Ishikawa (cell line): Measurements from ENCODE around the gene DPP4.

ENCODE experiments used
- CEBPB ChIP-seq: IDR thresholded peaks from 2 replicates; pipeline ENCODE4 v1.6.1; 2012
- CREB1 ChIP-seq: IDR thresholded peaks from 2 replicates; pipeline ENCODE4 v1.6.1; 2012; ENCODE audit warnings: low read depth
- EGR1 ChIP-seq: IDR thresholded peaks from 2 replicates; pipeline ENCODE4 v1.6.1; 2012
- FOXM1 ChIP-seq: IDR thresholded peaks from 2 replicates; pipeline ENCODE4 v1.6.1; 2012; ENCODE audit warnings: low read depth, borderline replicate concordance
- MAX ChIP-seq: IDR thresholded peaks from 2 replicates; pipeline ENCODE4 v1.6.1; 2012
- NFIC ChIP-seq: IDR thresholded peaks from 2 replicates; pipeline ENCODE4 v1.6.1; 2012
- RAD21 ChIP-seq: IDR thresholded peaks from 2 replicates; pipeline ENCODE4 v1.6.1; 2012; ENCODE audit warnings: low read depth
- TAF1 ChIP-seq: IDR thresholded peaks from 2 replicates; pipeline ENCODE4 v1.6.1; 2012; ENCODE audit warnings: low read depth, mild to moderate bottlenecking
- TCF12 ChIP-seq: IDR thresholded peaks from 2 replicates; pipeline ENCODE4 v1.6.1; 2012; ENCODE audit warnings: low read depth
- TEAD4 ChIP-seq: IDR thresholded peaks from 2 replicates; pipeline ENCODE4 v1.6.1; 2012
- YY1 ChIP-seq: IDR thresholded peaks from 2 replicates; pipeline ENCODE4 v1.6.1; 2012; ENCODE audit warnings: low read depth
- TF ChIP-seq, protein P1 (sequence below): IDR thresholded peaks from 2 replicates; pipeline ENCODE4 v1.6.1; 2012
- TF ChIP-seq, protein P2 (sequence below): IDR thresholded peaks from 2 replicates; pipeline ENCODE4 v1.6.1; 2012; ENCODE audit warnings: low read depth, mild to moderate bottlenecking

Gene DPP4

GRCh38 chr2:161947406-161947805 lies 126.6 kb downstream of the DPP4 start:
- TF ChIP-seq YY1 (no peak), NFIC (no peak), RAD21 (no peak), CREB1 (no peak), CEBPB (no peak), EGR1 (no peak), TEAD4 (no peak)
- TF ChIP-seq, protein P1, sequence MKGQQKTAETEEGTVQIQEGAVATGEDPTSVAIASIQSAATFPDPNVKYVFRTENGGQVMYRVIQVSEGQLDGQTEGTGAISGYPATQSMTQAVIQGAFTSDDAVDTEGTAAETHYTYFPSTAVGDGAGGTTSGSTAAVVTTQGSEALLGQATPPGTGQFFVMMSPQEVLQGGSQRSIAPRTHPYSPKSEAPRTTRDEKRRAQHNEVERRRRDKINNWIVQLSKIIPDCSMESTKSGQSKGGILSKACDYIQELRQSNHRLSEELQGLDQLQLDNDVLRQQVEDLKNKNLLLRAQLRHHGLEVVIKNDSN: no peak
- TF ChIP-seq, protein P2, sequence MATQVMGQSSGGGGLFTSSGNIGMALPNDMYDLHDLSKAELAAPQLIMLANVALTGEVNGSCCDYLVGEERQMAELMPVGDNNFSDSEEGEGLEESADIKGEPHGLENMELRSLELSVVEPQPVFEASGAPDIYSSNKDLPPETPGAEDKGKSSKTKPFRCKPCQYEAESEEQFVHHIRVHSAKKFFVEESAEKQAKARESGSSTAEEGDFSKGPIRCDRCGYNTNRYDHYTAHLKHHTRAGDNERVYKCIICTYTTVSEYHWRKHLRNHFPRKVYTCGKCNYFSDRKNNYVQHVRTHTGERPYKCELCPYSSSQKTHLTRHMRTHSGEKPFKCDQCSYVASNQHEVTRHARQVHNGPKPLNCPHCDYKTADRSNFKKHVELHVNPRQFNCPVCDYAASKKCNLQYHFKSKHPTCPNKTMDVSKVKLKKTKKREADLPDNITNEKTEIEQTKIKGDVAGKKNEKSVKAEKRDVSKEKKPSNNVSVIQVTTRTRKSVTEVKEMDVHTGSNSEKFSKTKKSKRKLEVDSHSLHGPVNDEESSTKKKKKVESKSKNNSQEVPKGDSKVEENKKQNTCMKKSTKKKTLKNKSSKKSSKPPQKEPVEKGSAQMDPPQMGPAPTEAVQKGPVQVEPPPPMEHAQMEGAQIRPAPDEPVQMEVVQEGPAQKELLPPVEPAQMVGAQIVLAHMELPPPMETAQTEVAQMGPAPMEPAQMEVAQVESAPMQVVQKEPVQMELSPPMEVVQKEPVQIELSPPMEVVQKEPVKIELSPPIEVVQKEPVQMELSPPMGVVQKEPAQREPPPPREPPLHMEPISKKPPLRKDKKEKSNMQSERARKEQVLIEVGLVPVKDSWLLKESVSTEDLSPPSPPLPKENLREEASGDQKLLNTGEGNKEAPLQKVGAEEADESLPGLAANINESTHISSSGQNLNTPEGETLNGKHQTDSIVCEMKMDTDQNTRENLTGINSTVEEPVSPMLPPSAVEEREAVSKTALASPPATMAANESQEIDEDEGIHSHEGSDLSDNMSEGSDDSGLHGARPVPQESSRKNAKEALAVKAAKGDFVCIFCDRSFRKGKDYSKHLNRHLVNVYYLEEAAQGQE: no peak

- TF ChIP-seq YY1 (no peak), MAX (no peak), FOXM1 (no peak), TAF1 (no peak), TEAD4 (no peak), RAD21 (peak; percentile 61)
These were observed 127.4 kb downstream of the DPP4 start for GRCh38 chr2:161946489-161947107.

- no peak for TF ChIP-seq TEAD4
- TF ChIP-seq FOXM1: no peak
- no peak for TF ChIP-seq NFIC
- TF ChIP-seq CREB1: no peak
- TF ChIP-seq TAF1: no peak
- TF ChIP-seq TCF12: no peak
These were observed 131.0 kb downstream of the DPP4 start for GRCh38 chr2:161943011-161943410.
